GDM1 (cell line): Measurements from ENCODE around the gene EIF4G3.
"Not testable (repeated sequence)": the region's sequence is repeated elsewhere in the genome, so short reads cannot be mapped to it uniquely, and the experiment has no call there.

Experiments
- DNase-seq: peaks from one replicate; lab custom pipeline; 2025; lab: John Stamatoyannopoulos, UW

The EIF4G3 gene

GRCh38 chr1:21024918-21025317 lies 151.8 kb downstream of the EIF4G3 start:
- no peak for DNase-seq

GRCh38 chr1:21024136-21024896 lies 152.4 kb downstream of the EIF4G3 start:
- not testable (repeated sequence) for DNase-seq

GRCh38 chr1:21022279-21023040 lies 154.2 kb downstream of the EIF4G3 start:
- DNase-seq, result peak; percentile 62

GRCh38 chr1:21021311-21021710 lies 155.4 kb downstream of the EIF4G3 start:
- DNase-seq, result no peak

GRCh38 chr1:21020151-21020550 lies 156.5 kb downstream of the EIF4G3 start:
- no peak for DNase-seq

GRCh38 chr1:21018673-21019072 lies 158.0 kb downstream of the EIF4G3 start:
- no peak for DNase-seq

- DNase-seq, result no peak
These were observed 163.2 kb downstream of the EIF4G3 start for GRCh38 chr1:21013510-21013909.

GRCh38 chr1:21012937-21013336 lies 163.8 kb downstream of the EIF4G3 start:
- no peak for DNase-seq

GRCh38 chr1:21007876-21008275 lies 168.8 kb downstream of the EIF4G3 start:
- DNase-seq, result no peak

- DNase-seq, result no peak
These were observed 171.0 kb downstream of the EIF4G3 start for GRCh38 chr1:21005466-21006239.

- DNase-seq, result no peak
These were observed 173.2 kb downstream of the EIF4G3 start for GRCh38 chr1:21003281-21004045.

- no peak for DNase-seq
These were observed 175.7 kb downstream of the EIF4G3 start for GRCh38 chr1:21001042-21001441.

GRCh38 chr1:21000245-21000594 lies 176.5 kb downstream of the EIF4G3 start:
- no peak for DNase-seq

- DNase-seq, result no peak
These were observed 177.0 kb downstream of the EIF4G3 start for GRCh38 chr1:20999525-21000244.

GRCh38 chr1:20998826-20999225 lies 177.9 kb downstream of the EIF4G3 start:
- DNase-seq, result no peak

GRCh38 chr1:20997602-20998224 lies 179.0 kb downstream of the EIF4G3 start:
- no peak for DNase-seq

- no peak for DNase-seq
These were observed 180.1 kb downstream of the EIF4G3 start for GRCh38 chr1:20996554-20996953.

- DNase-seq, result no peak
These were observed 182.8 kb downstream of the EIF4G3 start for GRCh38 chr1:20993716-20994575.

GRCh38 chr1:20992322-20993056 lies 184.2 kb downstream of the EIF4G3 start:
- DNase-seq, result no peak
